NCI-H345 (cell line): ENCODE results near the gene MRRF.

Experiments used
- DNase-seq: peaks from one replicate; lab custom pipeline; 2025; lab: John Stamatoyannopoulos, UW

The MRRF gene

GRCh38 chr9:122264360-122265148 is at the start of gene MRRF, which contains the start of gene RBM18:
MRRF (plus strand) TSS chr9:122264882; CDS start chr9:122270892, 6,010 bp downstream.
RBM18 (minus strand) TSS chr9:122264840; CDS start chr9:122261492, 3,348 bp downstream.
- DNase-seq: peak; percentile 86

- DNase-seq: no peak
Observed at GRCh38 chr9:122215663-122216062, 49.0 kb upstream of the MRRF start.

GRCh38 chr9:122216138-122216797 is 48.4 kb upstream of the MRRF start:
- DNase-seq: no peak

- DNase-seq: no peak
Observed at GRCh38 chr9:122216798-122217418, 47.8 kb upstream of the MRRF start.

GRCh38 chr9:122217640-122218039 is 47.0 kb upstream of the MRRF start:
- DNase-seq: no peak

- DNase-seq: no peak
Observed at GRCh38 chr9:122218071-122218934, 46.4 kb upstream of the MRRF start.

GRCh38 chr9:122218935-122219855 is 45.5 kb upstream of the MRRF start:
- no peak for DNase-seq

GRCh38 chr9:122219856-122220672 is 44.6 kb upstream of the MRRF start:
- DNase-seq: no peak

GRCh38 chr9:122220673-122221182 is 44.0 kb upstream of the MRRF start:
- no peak for DNase-seq

GRCh38 chr9:122221183-122221811 is 43.4 kb upstream of the MRRF start:
- DNase-seq: no peak

- DNase-seq: no peak
Observed at GRCh38 chr9:122222791-122223190, 41.9 kb upstream of the MRRF start.

GRCh38 chr9:122223435-122223834 is 41.2 kb upstream of the MRRF start:
- DNase-seq: no peak

- no peak for DNase-seq
Observed at GRCh38 chr9:122225312-122226141, 39.2 kb upstream of the MRRF start.

GRCh38 chr9:122226142-122226757 is 38.4 kb upstream of the MRRF start:
- no peak for DNase-seq

GRCh38 chr9:122226758-122227574 is 37.7 kb upstream of the MRRF start:
- DNase-seq: no peak

GRCh38 chr9:122227575-122227900 is 37.1 kb upstream of the MRRF start:
- DNase-seq: no peak

- DNase-seq: no peak
Observed at GRCh38 chr9:122228191-122228567, 36.5 kb upstream of the MRRF start.
